HG03066 (cell line): ENCODE data around the gene ADARB2.

ENCODE experiments used
- ATAC-seq: cut with Tn5 transposase; IDR thresholded peaks from one replicate; pipeline ENCODE4 v1.9.1; 2021; ENCODE audit warnings: low read depth; ENCODE audit not compliant: unreplicated experiment

The ADARB2 gene

GRCh38 chr10:1287487-1287886 is 449.8 kb downstream of the ADARB2 start:
- ATAC-seq = no peak

- no peak for ATAC-seq
Observed at GRCh38 chr10:1284076-1284475, 453.2 kb downstream of the ADARB2 start.

GRCh38 chr10:1281405-1281782 is 455.9 kb downstream of the ADARB2 start:
- no peak for ATAC-seq

- ATAC-seq = no peak
Observed at GRCh38 chr10:1280466-1281404, 456.6 kb downstream of the ADARB2 start.

GRCh38 chr10:1278306-1278705 is 459.0 kb downstream of the ADARB2 start:
- no peak for ATAC-seq

GRCh38 chr10:1274701-1275544 is 462.4 kb downstream of the ADARB2 start:
- ATAC-seq = no peak

GRCh38 chr10:1274111-1274661 is 463.1 kb downstream of the ADARB2 start:
- no peak for ATAC-seq

- no peak for ATAC-seq
Observed at GRCh38 chr10:1273372-1274105, 463.8 kb downstream of the ADARB2 start.

- no peak for ATAC-seq
Observed at GRCh38 chr10:1272777-1273161, 464.6 kb downstream of the ADARB2 start.

GRCh38 chr10:1272079-1272776 is 465.1 kb downstream of the ADARB2 start:
- no peak for ATAC-seq

GRCh38 chr10:1270906-1271305 is 466.4 kb downstream of the ADARB2 start:
- no peak for ATAC-seq

- no peak for ATAC-seq
Observed at GRCh38 chr10:1270490-1270889, 466.8 kb downstream of the ADARB2 start.

- ATAC-seq = no peak
Observed at GRCh38 chr10:1268831-1269230, 468.5 kb downstream of the ADARB2 start.

GRCh38 chr10:1267568-1267967 is 469.8 kb downstream of the ADARB2 start:
- no peak for ATAC-seq

- no peak for ATAC-seq
Observed at GRCh38 chr10:1267148-1267547, 470.2 kb downstream of the ADARB2 start.

- ATAC-seq = no peak
Observed at GRCh38 chr10:1266033-1266802, 471.1 kb downstream of the ADARB2 start.

GRCh38 chr10:1264001-1264400 is 473.3 kb downstream of the ADARB2 start:
- ATAC-seq = no peak

GRCh38 chr10:1257274-1257673 is 480.1 kb downstream of the ADARB2 start:
- no peak for ATAC-seq

- no peak for ATAC-seq
Observed at GRCh38 chr10:1256432-1256725, 480.9 kb downstream of the ADARB2 start.
